ENCODE results near the gene EID2. TPM values are rescaled to one million over a fixed set of nuclear protein-coding genes. Genes with fewer than 3 reads are reported as not detected.

Gene EID2
- total RNA-seq, 1 experiment from 2014 or later = 26.3 TPM

DNA sequence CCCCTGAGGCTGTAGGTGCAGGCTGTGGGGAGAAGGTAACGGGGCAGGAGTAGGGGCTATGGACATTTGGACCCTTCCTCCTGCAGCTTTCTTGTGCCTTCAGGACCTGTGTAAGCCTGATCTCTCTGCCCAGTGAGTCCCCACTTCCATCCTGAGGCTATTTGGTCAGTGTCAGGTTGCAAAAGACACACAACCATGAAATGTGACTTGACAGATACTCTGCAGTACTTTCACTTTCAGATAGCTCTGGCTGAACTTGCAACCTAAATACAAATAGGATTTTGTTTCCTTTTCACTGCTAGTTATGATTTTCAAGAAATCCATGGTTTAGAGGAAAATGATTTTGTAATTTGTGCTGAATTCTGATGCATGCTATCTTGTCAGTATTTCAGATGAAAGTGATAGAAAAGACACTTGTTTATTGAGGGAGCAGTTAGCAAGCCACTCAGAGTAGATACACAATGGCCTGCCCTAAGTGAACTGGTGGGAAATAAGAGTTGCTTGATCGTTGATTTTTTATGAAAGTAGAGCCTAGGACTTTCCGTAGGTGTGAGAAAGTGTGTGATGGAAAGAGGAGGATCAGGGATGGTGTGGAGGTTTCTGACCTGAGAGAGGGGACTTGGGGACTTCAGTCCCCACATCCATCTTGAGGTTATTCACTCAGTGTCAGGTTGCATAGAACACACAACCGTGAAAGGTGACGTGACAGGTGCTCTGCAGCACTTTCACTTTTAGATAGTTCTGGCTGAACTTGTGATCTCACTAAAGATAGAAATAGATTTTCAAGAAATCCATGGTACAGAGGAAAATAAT is 18.1 kb upstream of the EID2 start:
- POLR2A ChIA-PET = no interaction called here
- H3K27me3 ChIP-seq (replicated peaks; ENCODE audit: control insufficient read depth, insufficient read depth, low read length) = no peaks in the 10 kb centered on the region

DNA sequence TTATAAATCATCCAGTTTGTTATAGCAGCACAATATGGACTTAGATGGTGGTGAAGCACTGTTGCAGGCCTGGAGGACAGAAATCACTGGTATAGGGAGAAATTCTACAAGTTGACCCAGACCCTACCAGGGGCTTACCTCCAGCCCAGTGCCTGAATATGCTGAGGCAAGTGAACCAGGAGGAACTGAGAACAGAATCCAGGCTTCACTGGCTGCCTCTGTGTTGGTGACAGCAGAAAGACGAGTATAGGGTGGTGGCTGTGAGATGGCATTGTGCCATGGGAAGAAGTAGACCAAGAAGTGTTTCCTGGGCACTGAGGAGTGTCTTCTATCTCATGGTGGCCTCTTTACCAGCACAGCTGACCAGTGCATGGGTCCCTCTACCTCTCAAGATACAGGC is 15.9 kb upstream of the EID2 start:
- H3K27ac Mint-ChIP-seq (ENCODE audit: unreplicated experiment) = no peak overlapping the region
- ChIA-PET POLR2A (no interaction called here), CTCF (no interaction called here)
- Histone ChIP-seq H3K27me3 (replicated peaks; ENCODE audit: control insufficient read depth, insufficient read depth, low read length) (no peaks in the 10 kb centered on the region), H3K9me3 (no peaks in the 10 kb centered on the region), H3K4me1 (peaks cover 5% of the 10 kb centered on the region; the same call in 1 of the 2 replicates), H3K36me3 (ENCODE audit: control insufficient read depth, insufficient read depth, low read length) (no peaks in the 10 kb centered on the region), H3K4me3 (ENCODE audit: low read depth, low read length) (no peak overlapping the region)
- no peaks in the 10 kb centered on the region for H3K9me3 Mint-ChIP-seq (ENCODE audit: unreplicated experiment)
- H3K4me1 Mint-ChIP-seq (ENCODE audit: low read depth, unreplicated experiment) = peaks cover 12% of the 10 kb centered on the region
- no TSS peak for BruUV-seq (replicated peaks)
- DNase-seq = no peak
- no peak overlapping the region for H3K4me3 Mint-ChIP-seq (ENCODE audit: unreplicated experiment)
- peaks cover 20% of the 10 kb centered on the region for H3K27me3 Mint-ChIP-seq (ENCODE audit: insufficient read depth, unreplicated experiment)
- TF ChIP-seq, protein P1, sequence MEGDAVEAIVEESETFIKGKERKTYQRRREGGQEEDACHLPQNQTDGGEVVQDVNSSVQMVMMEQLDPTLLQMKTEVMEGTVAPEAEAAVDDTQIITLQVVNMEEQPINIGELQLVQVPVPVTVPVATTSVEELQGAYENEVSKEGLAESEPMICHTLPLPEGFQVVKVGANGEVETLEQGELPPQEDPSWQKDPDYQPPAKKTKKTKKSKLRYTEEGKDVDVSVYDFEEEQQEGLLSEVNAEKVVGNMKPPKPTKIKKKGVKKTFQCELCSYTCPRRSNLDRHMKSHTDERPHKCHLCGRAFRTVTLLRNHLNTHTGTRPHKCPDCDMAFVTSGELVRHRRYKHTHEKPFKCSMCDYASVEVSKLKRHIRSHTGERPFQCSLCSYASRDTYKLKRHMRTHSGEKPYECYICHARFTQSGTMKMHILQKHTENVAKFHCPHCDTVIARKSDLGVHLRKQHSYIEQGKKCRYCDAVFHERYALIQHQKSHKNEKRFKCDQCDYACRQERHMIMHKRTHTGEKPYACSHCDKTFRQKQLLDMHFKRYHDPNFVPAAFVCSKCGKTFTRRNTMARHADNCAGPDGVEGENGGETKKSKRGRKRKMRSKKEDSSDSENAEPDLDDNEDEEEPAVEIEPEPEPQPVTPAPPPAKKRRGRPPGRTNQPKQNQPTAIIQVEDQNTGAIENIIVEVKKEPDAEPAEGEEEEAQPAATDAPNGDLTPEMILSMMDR (IDR thresholded peaks at IDR 0.05; ENCODE audit: insufficient read depth in 1 of 2, low read depth in 1 of 2, low read length in 1 of 2, severe bottlenecking in 1 of 2, unreplicated experiment in 1 of 2) = no peak
- intact Hi-C loops (cut with micrococcal nuclease; ENCODE audit: unreplicated experiment) = no loop called here
- H3K36me3 Mint-ChIP-seq (ENCODE audit: insufficient read depth, unreplicated experiment) = no peaks in the 10 kb centered on the region

More for the DNA sequence above, 18.1 kb upstream of the EID2 start:
- no peaks in the 10 kb centered on the region for H3K36me3 Mint-ChIP-seq (ENCODE audit: insufficient read depth, unreplicated experiment)
- CTCF ChIA-PET = no interaction called here
- H3K9me3 Mint-ChIP-seq (ENCODE audit: unreplicated experiment) = no peaks in the 10 kb centered on the region
- TF ChIP-seq, protein P1 (IDR thresholded peaks at IDR 0.05; ENCODE audit: insufficient read depth in 1 of 2, low read depth in 1 of 2, low read length in 1 of 2, severe bottlenecking in 1 of 2, unreplicated experiment in 1 of 2) = no peak
- intact Hi-C loops (cut with micrococcal nuclease; ENCODE audit: unreplicated experiment) = no loop called here
- Histone ChIP-seq H3K9me3 (no peaks in the 10 kb centered on the region), H3K4me1 (peaks cover 5% of the 10 kb centered on the region; the same call in 1 of the 2 replicates), H3K36me3 (ENCODE audit: control insufficient read depth, insufficient read depth, low read length) (no peaks in the 10 kb centered on the region), H3K4me3 (ENCODE audit: low read depth, low read length) (no peak overlapping the region)
- DNase-seq = peak; percentile 41 to 50
- H3K27me3 Mint-ChIP-seq (ENCODE audit: insufficient read depth, unreplicated experiment) = peaks cover 14% of the 10 kb centered on the region
- BruUV-seq (replicated peaks) = no TSS peak
- H3K4me3 Mint-ChIP-seq (ENCODE audit: unreplicated experiment) = peak overlapping the region; percentile 14
- peaks cover 12% of the 10 kb centered on the region for H3K4me1 Mint-ChIP-seq (ENCODE audit: low read depth, unreplicated experiment)
- no peak overlapping the region for H3K27ac Mint-ChIP-seq (ENCODE audit: unreplicated experiment)

DNA sequence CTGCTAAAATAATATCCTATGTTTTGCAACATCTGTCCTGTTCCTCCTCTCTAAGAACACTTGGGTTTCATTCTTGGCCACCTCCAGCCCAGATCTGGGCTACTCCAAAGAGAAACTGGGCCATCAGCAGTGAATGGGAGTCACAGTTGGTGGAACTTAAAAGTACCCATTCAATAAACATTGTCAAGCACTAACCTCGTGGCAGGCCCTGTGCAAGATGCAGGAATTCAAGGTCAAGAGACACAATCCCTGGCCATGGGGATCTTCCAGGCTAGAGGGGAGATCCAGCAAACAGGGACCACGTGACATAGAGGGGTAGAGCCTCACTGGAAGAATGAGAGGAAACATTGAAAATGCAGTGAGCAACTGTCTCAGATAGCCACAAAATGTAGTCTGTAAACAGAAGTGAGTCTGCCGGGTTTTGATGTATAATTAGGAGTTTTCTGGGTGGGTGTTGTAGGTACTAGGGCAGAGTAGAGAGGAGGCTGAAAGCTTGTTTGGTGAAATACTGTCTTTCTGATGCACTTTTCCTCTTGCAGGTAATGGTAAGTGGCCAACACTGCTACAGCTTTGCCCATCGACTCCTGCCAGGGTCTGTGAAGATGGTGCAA is 14.8 kb upstream of the EID2 start:
- H3K9me3 Mint-ChIP-seq (ENCODE audit: unreplicated experiment) = no peaks in the 10 kb centered on the region
- POLR2A ChIA-PET = no interaction called here
- no TSS peak for BruUV-seq (replicated peaks)

More for the DNA sequence above, 14.8 kb upstream of the EID2 start:
- Mint-ChIP-seq H3K36me3 (ENCODE audit: insufficient read depth, unreplicated experiment) (no peaks in the 10 kb centered on the region), H3K4me3 (ENCODE audit: unreplicated experiment) (no peak overlapping the region), H3K27me3 (ENCODE audit: insufficient read depth, unreplicated experiment) (peaks cover 15% of the 10 kb centered on the region), H3K27ac (ENCODE audit: unreplicated experiment) (no peak overlapping the region), H3K4me1 (ENCODE audit: low read depth, unreplicated experiment) (peaks cover 12% of the 10 kb centered on the region)
- no peak for DNase-seq
- no peaks in the 10 kb centered on the region for H3K27me3 ChIP-seq (replicated peaks; ENCODE audit: control insufficient read depth, insufficient read depth, low read length)
- CTCF ChIA-PET = no interaction called here
- H3K36me3 ChIP-seq (ENCODE audit: control insufficient read depth, insufficient read depth, low read length) = no peaks in the 10 kb centered on the region
- no peak overlapping the region for H3K4me3 ChIP-seq (ENCODE audit: low read depth, low read length)
- TF ChIP-seq, protein P1 (IDR thresholded peaks at IDR 0.05; ENCODE audit: insufficient read depth in 1 of 2, low read depth in 1 of 2, low read length in 1 of 2, severe bottlenecking in 1 of 2, unreplicated experiment in 1 of 2) = no peak
- no peaks in the 10 kb centered on the region for H3K9me3 ChIP-seq
- intact Hi-C loops (cut with micrococcal nuclease; ENCODE audit: unreplicated experiment) = no loop called here
- H3K4me1 ChIP-seq = peaks cover 5% of the 10 kb centered on the region; the same call in 1 of the 2 replicates

Data from Caco-2 (cell line).